GM12878 (cell line): ENCODE results near the gene TTC39C. TPM values are rescaled to one million over a fixed set of nuclear protein-coding genes. Genes with fewer than 3 reads are reported as not detected.

Experiments used
- ATAC-seq: fragments of 200-7000 bp; cut with Tn5 transposase; 3 replicates; pipeline ENCODE4 v1.9.1; 2020; ENCODE audit warnings: mild to moderate bottlenecking, moderate library complexity
- BruUV-seq: library from RNA; stranded (reverse); fragments of 400-500 nt; replicated peaks from 2 replicates; lab custom pipeline; 2021; lab: Mats Ljungman, UMichigan
- CTCF ChIA-PET: fragments of 300-600 bp; sonication (Branson Sonifier 250); formaldehyde crosslinking; extraction: SDS; loops from one replicate; lab custom pipeline; 2021; ENCODE audit warnings: inconsistent platforms; lab: Yijun Ruan, JAX
- POLR2A ChIA-PET: fragments of 350-600 bp; formaldehyde crosslinking; extraction: SDS; loops from one replicate; lab custom pipeline; 2021; ENCODE audit warnings: inconsistent platforms; lab: Charles Lee
- RAD21 ChIA-PET: fragments of 300-600 bp; sonication (Branson Sonifier 250); formaldehyde crosslinking; loops from one replicate; lab custom pipeline; 2023; ENCODE audit warnings: antibody characterized with exemption; ENCODE audit not compliant: unreplicated experiment; lab: Charles Lee
- SMC1A ChIA-PET: fragments of 300-600 bp; sonication (Branson Sonifier 250); formaldehyde crosslinking; loops from one replicate; lab custom pipeline; 2023; ENCODE audit not compliant: unreplicated experiment, uncharacterized antibody; lab: Charles Lee
- DNase-seq: peaks from one replicate; pipeline ENCODE4 v3.0.0-alpha.2; 2011; ENCODE audit warnings: low read depth, low spot score
- FAIRE-seq: peaks from 3 replicates; lab custom pipeline; 2011; peaks lifted over from hg19 to GRCh38; lab: Jason Lieb, UNC
- H2AFZ ChIP-seq: 2 replicates; pipeline ENCODE4 v1.6.0; 2011; ENCODE audit warnings: low read depth, low read length, control low read depth; ENCODE audit not compliant: control insufficient read depth
- H3K27ac ChIP-seq: 2 replicates; pipeline ENCODE4 v1.5.1; 2011; ENCODE audit warnings: control low read depth; ENCODE audit not compliant: control insufficient read depth, insufficient read depth
- H3K27me3 ChIP-seq, 2 experiments: replicated peaks in 1 of 2; 2 replicates each; pipeline versions ENCODE4 v1.6.0 to v1.6.1; 2011; ENCODE audit warnings: low read length in 1 of 2; ENCODE audit not compliant: control insufficient read depth in 2 of 2, insufficient read depth in 2 of 2
- H3K36me3 ChIP-seq, 2 experiments: 2 replicates each; pipeline ENCODE4 v1.5.1; 2011; ENCODE audit warnings: low read length in 1 of 2; ENCODE audit not compliant: control insufficient read depth in 2 of 2, insufficient read depth in 2 of 2
- H3K4me1 ChIP-seq: 2 replicates; pipeline ENCODE4 v1.6.1; 2011; ENCODE audit warnings: mild to moderate bottlenecking, low read length, moderate library complexity, mixed read lengths; ENCODE audit not compliant: control insufficient read depth, insufficient read depth
- H3K4me2 ChIP-seq: 2 replicates; pipeline ENCODE4 v1.6.0; 2011; ENCODE audit warnings: control low read depth; ENCODE audit not compliant: control insufficient read depth, insufficient read depth
- H3K4me3 ChIP-seq: fragments of 200-600 bp; sonication (generic); 2 replicates; pipeline ENCODE4 v1.5.1; 2016
- H3K79me2 ChIP-seq: 2 replicates; pipeline ENCODE4 v1.6.0; 2011; ENCODE audit warnings: low read length; ENCODE audit not compliant: control insufficient read depth, insufficient read depth
- H3K9ac ChIP-seq: 2 replicates; pipeline ENCODE4 v1.8.0; 2011; ENCODE audit warnings: low read length, control low read depth, mixed read lengths; ENCODE audit not compliant: control insufficient read depth, insufficient read depth
- H3K9me3 ChIP-seq: replicated peaks from 3 replicates; pipeline ENCODE4 v1.5.1; 2011; ENCODE audit warnings: mild to moderate bottlenecking, low read length; ENCODE audit not compliant: control insufficient read depth, insufficient read depth
- H4K20me1 ChIP-seq: 2 replicates; pipeline ENCODE4 v1.6.0; 2011; ENCODE audit not compliant: control insufficient read depth, insufficient read depth
- CHD4 ChIP-seq: fragments of 200-600 bp; sonication (generic); IDR thresholded peaks from 2 replicates; pipeline ENCODE4 v1.6.1; 2016; ENCODE audit warnings: mild to moderate bottlenecking
- ELK1 ChIP-seq: IDR thresholded peaks from 2 replicates; pipeline ENCODE4 v1.6.1; 2012; ENCODE audit warnings: low read depth, low read length, improper control_type of control experiment
- GABPA ChIP-seq: IDR thresholded peaks from 2 replicates; pipeline ENCODE4 v1.6.1; 2014; ENCODE audit warnings: antibody characterized with exemption, low read depth, mild to moderate bottlenecking, inconsistent platforms
- IRF4 ChIP-seq: IDR thresholded peaks from 2 replicates; pipeline ENCODE4 v1.6.1; 2011; ENCODE audit warnings: low read depth, low read length
- MYC ChIP-seq: IDR thresholded peaks from 2 replicates; pipeline ENCODE4 v1.6.1; 2011; ENCODE audit warnings: mild to moderate bottlenecking, low read length, moderate library complexity, inconsistent platforms; ENCODE audit not compliant: insufficient read depth, insufficient replicate concordance, insufficient read length, severe bottlenecking
- PAX5 ChIP-seq: IDR thresholded peaks from 2 replicates; pipeline ENCODE4 v1.6.1; 2011; ENCODE audit warnings: low read depth, low read length, borderline replicate concordance
- RCOR1 ChIP-seq: conservative IDR thresholded peaks from 2 replicates; pipeline ENCODE4 v1.6.1; 2012; ENCODE audit warnings: low read depth, low read length, improper control_type of control experiment
- RELB ChIP-seq: fragments of 450-650 bp; IDR thresholded peaks from 2 replicates; pipeline ENCODE4 v1.6.1; 2017; ENCODE audit warnings: low read depth, mild to moderate bottlenecking, moderate library complexity
- RUNX3 ChIP-seq: IDR thresholded peaks from 2 replicates; pipeline ENCODE4 v1.6.1; 2012; ENCODE audit warnings: low read length, inconsistent platforms
- SIX5 ChIP-seq: IDR thresholded peaks from 2 replicates; pipeline ENCODE4 v1.6.1; 2011; ENCODE audit warnings: mild to moderate bottlenecking, low read depth, low read length, moderate library complexity; ENCODE audit not compliant: severe bottlenecking
- SPI1 ChIP-seq: IDR thresholded peaks from 2 replicates; pipeline ENCODE4 v1.6.1; 2011; ENCODE audit warnings: low read depth, mild to moderate bottlenecking, low read length, moderate library complexity, borderline replicate concordance; ENCODE audit not compliant: insufficient read depth
- ZBTB33 ChIP-seq: fragments of 450-650 bp; IDR thresholded peaks from 2 replicates; pipeline ENCODE4 v1.6.1; 2017; ENCODE audit warnings: mild to moderate bottlenecking
- WGBS: methylation state at CpG from one replicate; pipeline ENCODE4 v1.1.6; 2016; ENCODE audit warnings: low lambda C conversion rate; ENCODE audit not compliant: insufficient replicate concordance, insufficient coverage; ENCODE audit errors: missing lambda C conversion rate; 5-methylcytosine and 5-hydroxymethylcytosine counted together
- in situ Hi-C: fragments of 300-500 bp; cut with MboI; formaldehyde crosslinking; loops from 9 replicates; pipeline ENCODE4 v1.14.3; 2018; ENCODE audit warnings: mixed read lengths
- intact Hi-C: fragments of 100-400 bp; cut with micrococcal nuclease; formaldehyde crosslinking; loops from one replicate; pipeline ENCODE4 v1.14.2; 2022; ENCODE audit not compliant: unreplicated experiment
- polyA plus RNA-seq, 11 experiments: library from polyadenylated mRNA; depleted of rRNA in 4 of 11; unstranded in 6 of 11; stranded (reverse) in 5 of 11; fragments of >200 nt; fragmentation: Nextera tagmentation in 4 of 11; fragmentation: Illumina TruSeq in 1 of 11; extraction: Ambion mirVana in 4 of 11; extraction: Trizol in 1 of 11; gene quantifications; 1 replicate in 1 of 11; 2 replicates in 10 of 11; pipeline versions ENCODE4 v1.2.1 to v1.2.3, GENCODE V29; 2011 to 2016; ENCODE audit warnings: inconsistent platforms in 2 of 11, missing spikeins in 2 of 11, low read depth in 1 of 11
- total RNA-seq, 4 experiments: library from RNA; depleted of rRNA in 3 of 4; stranded (reverse); fragments of >200 nt in 3 of 4; fragmentation: Illumina TruSeq in 1 of 4; extraction: Trizol in 1 of 4; gene quantifications; 2 replicates each; pipeline versions ENCODE4 v1.2.1 to v1.2.3, GENCODE V29; 2013 to 2021

The TTC39C gene
- total and polyA plus RNA-seq, 10 of the 15 experiments (the other 5 are each of a cell fraction or from before 2014, with no cell fraction given): 21.1 to 91.0 (median 64.8) TPM

- TF ChIP-seq RELB (no peak), ZBTB33 (no peak), PAX5 (no peak)
- TF ChIP-seq, all 136 proteins: peak for 0
Measured at GRCh38 chr18:24114924-24115549, 100.5 kb downstream of the TTC39C start (continued).

- Histone ChIP-seq H3K27ac (no peak overlapping the region), H3K9ac (no peak overlapping the region), H3K4me3 (no peak overlapping the region), H3K36me3 (peaks cover 3 to 13% of the 10 kb centered on the region in 2 experiments; a peak in 3 of 4 replicates), H3K4me1 (no peaks in the 10 kb centered on the region), H3K79me2 (no peaks in the 10 kb centered on the region), H3K9me3 (no peaks in the 10 kb centered on the region), H4K20me1 (no peaks in the 10 kb centered on the region), H3K4me2 (no peak overlapping the region), H2AFZ (no peak overlapping the region), H3K27me3 (no peaks in the 10 kb centered on the region)
- POLR2A ChIA-PET: no interaction called here
- FAIRE-seq (no peak), DNase-seq (no peak), ATAC-seq (no peak)
- CTCF ChIA-PET: interaction anchor here (0.5 to 2.1 kb wide), 10 partner anchors 20 to 1462 kb away, joined by 3 to 8 read pairs (median 3); no protein-coding TSS in a partner anchor
- SMC1A ChIA-PET: interaction anchor here (0.7 to 1.6 kb wide), 7 partner anchors 16 to 488 kb away, joined by 3 to 4 read pairs (median 3); no protein-coding TSS in a partner anchor
- intact Hi-C loops (loop anchor here (5.0 kb wide), 1 partner anchor 288 kb away; no protein-coding TSS in a partner anchor), in situ Hi-C loops (loop anchor here (5.0 kb wide), 1 partner anchor 283 kb away; no protein-coding TSS in a partner anchor)
- TF ChIP-seq RUNX3 (peak; percentile 19; the same call in 1 of the 2 replicates), MYC (no peak), RCOR1 (no peak), GABPA (no peak), IRF4 (no peak), ELK1 (no peak), SIX5 (no peak), SPI1 (peak; percentile 39; the same call in 1 of the 2 replicates), CHD4 (no peak)
- no TSS peak for BruUV-seq
- RAD21 ChIA-PET: interaction anchor here (1.1 to 1.9 kb wide), 3 partner anchors 99 to 291 kb away, joined by 3 to 4 read pairs (median 3); no protein-coding TSS in a partner anchor
- WGBS: 35% methylated on average over 2 of the region's 2 CpGs
Measured at GRCh38 chr18:24115628-24116027, 101.1 kb downstream of the TTC39C start.
